GM12878 (cell line): Measurements from ENCODE around the gene ARHGAP1. TPM values are rescaled to one million over a fixed set of nuclear protein-coding genes. Genes with fewer than 3 reads are reported as not detected.

ENCODE experiments used
- ATAC-seq: fragments of 200-7000 bp; cut with Tn5 transposase; 3 replicates; pipeline ENCODE4 v1.9.1; 2020; ENCODE audit warnings: mild to moderate bottlenecking, moderate library complexity
- BruUV-seq: library from RNA; stranded (reverse); fragments of 400-500 nt; replicated peaks from 2 replicates; lab custom pipeline; 2021; lab: Mats Ljungman, UMichigan
- CTCF ChIA-PET: fragments of 300-600 bp; sonication (Branson Sonifier 250); formaldehyde crosslinking; extraction: SDS; loops from one replicate; lab custom pipeline; 2021; ENCODE audit warnings: inconsistent platforms; lab: Yijun Ruan, JAX
- POLR2A ChIA-PET: fragments of 350-600 bp; formaldehyde crosslinking; extraction: SDS; loops from one replicate; lab custom pipeline; 2021; ENCODE audit warnings: inconsistent platforms; lab: Charles Lee
- RAD21 ChIA-PET: fragments of 300-600 bp; sonication (Branson Sonifier 250); formaldehyde crosslinking; loops from one replicate; lab custom pipeline; 2023; ENCODE audit warnings: antibody characterized with exemption; ENCODE audit not compliant: unreplicated experiment; lab: Charles Lee
- SMC1A ChIA-PET: fragments of 300-600 bp; sonication (Branson Sonifier 250); formaldehyde crosslinking; loops from one replicate; lab custom pipeline; 2023; ENCODE audit not compliant: unreplicated experiment, uncharacterized antibody; lab: Charles Lee
- DNase-seq: peaks from one replicate; pipeline ENCODE4 v3.0.0-alpha.2; 2011; ENCODE audit warnings: low read depth, low spot score
- FAIRE-seq: peaks from 3 replicates; lab custom pipeline; 2011; peaks lifted over from hg19 to GRCh38; lab: Jason Lieb, UNC
- H2AFZ ChIP-seq: 2 replicates; pipeline ENCODE4 v1.6.0; 2011; ENCODE audit warnings: low read depth, low read length, control low read depth; ENCODE audit not compliant: control insufficient read depth
- H3K27ac ChIP-seq: 2 replicates; pipeline ENCODE4 v1.5.1; 2011; ENCODE audit warnings: control low read depth; ENCODE audit not compliant: control insufficient read depth, insufficient read depth
- H3K27me3 ChIP-seq, 2 experiments: replicated peaks in 1 of 2; 2 replicates each; pipeline versions ENCODE4 v1.6.0 to v1.6.1; 2011; ENCODE audit warnings: low read length in 1 of 2; ENCODE audit not compliant: control insufficient read depth in 2 of 2, insufficient read depth in 2 of 2
- H3K36me3 ChIP-seq, 2 experiments: 2 replicates each; pipeline ENCODE4 v1.5.1; 2011; ENCODE audit warnings: low read length in 1 of 2; ENCODE audit not compliant: control insufficient read depth in 2 of 2, insufficient read depth in 2 of 2
- H3K4me1 ChIP-seq: 2 replicates; pipeline ENCODE4 v1.6.1; 2011; ENCODE audit warnings: mild to moderate bottlenecking, low read length, moderate library complexity, mixed read lengths; ENCODE audit not compliant: control insufficient read depth, insufficient read depth
- H3K4me2 ChIP-seq: 2 replicates; pipeline ENCODE4 v1.6.0; 2011; ENCODE audit warnings: control low read depth; ENCODE audit not compliant: control insufficient read depth, insufficient read depth
- H3K4me3 ChIP-seq: fragments of 200-600 bp; sonication (generic); 2 replicates; pipeline ENCODE4 v1.5.1; 2016
- H3K79me2 ChIP-seq: 2 replicates; pipeline ENCODE4 v1.6.0; 2011; ENCODE audit warnings: low read length; ENCODE audit not compliant: control insufficient read depth, insufficient read depth
- H3K9ac ChIP-seq: 2 replicates; pipeline ENCODE4 v1.8.0; 2011; ENCODE audit warnings: low read length, control low read depth, mixed read lengths; ENCODE audit not compliant: control insufficient read depth, insufficient read depth
- H3K9me3 ChIP-seq: replicated peaks from 3 replicates; pipeline ENCODE4 v1.5.1; 2011; ENCODE audit warnings: mild to moderate bottlenecking, low read length; ENCODE audit not compliant: control insufficient read depth, insufficient read depth
- H4K20me1 ChIP-seq: 2 replicates; pipeline ENCODE4 v1.6.0; 2011; ENCODE audit not compliant: control insufficient read depth, insufficient read depth
- E2F8 ChIP-seq: fragments of 450-650 bp; IDR thresholded peaks from 2 replicates; pipeline ENCODE4 v1.6.1; 2018; ENCODE audit warnings: mild to moderate bottlenecking, low read depth, moderate library complexity; ENCODE audit not compliant: partially characterized antibody
- ESRRA ChIP-seq: IDR thresholded peaks from 2 replicates; pipeline ENCODE4 v1.6.1; 2012; ENCODE audit warnings: mild to moderate bottlenecking, low read length, improper control_type of control experiment
- FOXK2 ChIP-seq: fragments of 450-650 bp; IDR thresholded peaks from 2 replicates; pipeline ENCODE4 v1.6.1; 2017; ENCODE audit warnings: mild to moderate bottlenecking, moderate library complexity
- FOXM1 ChIP-seq: IDR thresholded peaks from 2 replicates; pipeline ENCODE4 v1.6.1; 2012; ENCODE audit warnings: low read depth, mild to moderate bottlenecking, inconsistent platforms, low read length, moderate library complexity
- IKZF2 ChIP-seq, 2 experiments: fragments of 450-650 bp; IDR thresholded peaks; 2 replicates each; pipeline ENCODE4 v1.6.1; 2017; ENCODE audit warnings: mild to moderate bottlenecking in 2 of 2, moderate library complexity in 2 of 2
- NR2C2 ChIP-seq: IDR thresholded peaks from 2 replicates; pipeline ENCODE4 v1.6.1; 2011; ENCODE audit warnings: borderline replicate concordance, low read depth; ENCODE audit not compliant: control insufficient read depth, insufficient read length
- PAX5 ChIP-seq: IDR thresholded peaks from 2 replicates; pipeline ENCODE4 v1.6.1; 2011; ENCODE audit warnings: low read depth, low read length, borderline replicate concordance
- PAX8 ChIP-seq: fragments of 450-650 bp; IDR thresholded peaks from 2 replicates; pipeline ENCODE4 v1.6.1; 2017; ENCODE audit warnings: mild to moderate bottlenecking, moderate library complexity
- SIN3A ChIP-seq: IDR thresholded peaks from 2 replicates; pipeline ENCODE4 v1.6.1; 2012; ENCODE audit warnings: low read depth, low read length, improper control_type of control experiment
- SP1 ChIP-seq: IDR thresholded peaks from one replicate; pipeline ENCODE4 v1.6.1; 2011; ENCODE audit warnings: low read depth, low read length
- STAT3 ChIP-seq: IDR thresholded peaks from 2 replicates; pipeline ENCODE4 v1.6.1; 2011; ENCODE audit warnings: low read depth, low read length, improper control_type of control experiment
- SUPT20H ChIP-seq: IDR thresholded peaks from 2 replicates; pipeline ENCODE4 v1.6.1; 2011; ENCODE audit warnings: low read depth, mild to moderate bottlenecking, low read length, moderate library complexity, borderline replicate concordance; ENCODE audit not compliant: control insufficient read depth
- WGBS: methylation state at CpG from one replicate; pipeline ENCODE4 v1.1.6; 2016; ENCODE audit warnings: low lambda C conversion rate; ENCODE audit not compliant: insufficient replicate concordance, insufficient coverage; ENCODE audit errors: missing lambda C conversion rate; 5-methylcytosine and 5-hydroxymethylcytosine counted together
- in situ Hi-C: fragments of 300-500 bp; cut with MboI; formaldehyde crosslinking; loops from 9 replicates; pipeline ENCODE4 v1.14.3; 2018; ENCODE audit warnings: mixed read lengths
- intact Hi-C: fragments of 100-400 bp; cut with micrococcal nuclease; formaldehyde crosslinking; loops from one replicate; pipeline ENCODE4 v1.14.2; 2022; ENCODE audit not compliant: unreplicated experiment
- polyA plus RNA-seq, 11 experiments: library from polyadenylated mRNA; depleted of rRNA in 4 of 11; unstranded in 6 of 11; stranded (reverse) in 5 of 11; fragments of >200 nt; fragmentation: Nextera tagmentation in 4 of 11; fragmentation: Illumina TruSeq in 1 of 11; extraction: Ambion mirVana in 4 of 11; extraction: Trizol in 1 of 11; gene quantifications; 1 replicate in 1 of 11; 2 replicates in 10 of 11; pipeline versions ENCODE4 v1.2.1 to v1.2.3, GENCODE V29; 2011 to 2016; ENCODE audit warnings: inconsistent platforms in 2 of 11, missing spikeins in 2 of 11, low read depth in 1 of 11
- total RNA-seq, 4 experiments: library from RNA; depleted of rRNA in 3 of 4; stranded (reverse); fragments of >200 nt in 3 of 4; fragmentation: Illumina TruSeq in 1 of 4; extraction: Trizol in 1 of 4; gene quantifications; 2 replicates each; pipeline versions ENCODE4 v1.2.1 to v1.2.3, GENCODE V29; 2013 to 2021
- TF ChIP-seq, protein P1 (sequence below): IDR thresholded peaks from 2 replicates; pipeline ENCODE4 v1.6.1; 2012; ENCODE audit warnings: low read depth, low read length, improper control_type of control experiment
- TF ChIP-seq, protein P2 (sequence below): fragments of 450-650 bp; IDR thresholded peaks from 2 replicates; pipeline ENCODE4 v1.6.1; 2016; ENCODE audit warnings: mild to moderate bottlenecking

The ARHGAP1 gene
- total and polyA plus RNA-seq, 10 of the 15 experiments (the other 5 are each of a cell fraction or from before 2014, with no cell fraction given), result 4.3 to 45.5 (median 23.2) TPM

GRCh38 chr11:46737699-46738098 lies 37.3 kb upstream of the ARHGAP1 start:
- H3K4me1 ChIP-seq, result no peaks in the 10 kb centered on the region
- no peak overlapping the region for H3K4me3 ChIP-seq
- H3K9me3 ChIP-seq, result no peaks in the 10 kb centered on the region
- ATAC-seq, result no peak
- no peak overlapping the region for H3K27ac ChIP-seq
- no peak overlapping the region for H2AFZ ChIP-seq
- no peak for FAIRE-seq
- H3K9ac ChIP-seq, result no peak overlapping the region
- peaks cover 7 to 10% of the 10 kb centered on the region in 2 experiments; a peak in 3 of 4 replicates for H3K36me3 ChIP-seq
- no peaks in the 10 kb centered on the region for H3K79me2 ChIP-seq
- TF ChIP-seq SIN3A, result no peak
- TF ChIP-seq IKZF2 (IDR thresholded peaks at IDR 0.05), result no peak
- no peak for TF ChIP-seq ESRRA
- TF ChIP-seq SP1, result no peak
- TF ChIP-seq PAX8, result no peak
- BruUV-seq, result no TSS peak
- intact Hi-C loops, result no loop called here
- H4K20me1 ChIP-seq, result no peaks in the 10 kb centered on the region
- ChIA-PET CTCF (no interaction called here), SMC1A (no interaction called here), RAD21 (no interaction called here), POLR2A (interaction anchor here (0.7 kb wide), 1 partner anchor 209 kb away, joined by 5 read pairs; no protein-coding TSS in a partner anchor)
- no peak for DNase-seq
- H3K27me3 ChIP-seq, result no peaks in the 10 kb centered on the region
- in situ Hi-C loops, result no loop called here
- H3K4me2 ChIP-seq, result no peak overlapping the region
- WGBS, result 97% methylated on average over 11 of the region's 11 CpGs

DNA sequence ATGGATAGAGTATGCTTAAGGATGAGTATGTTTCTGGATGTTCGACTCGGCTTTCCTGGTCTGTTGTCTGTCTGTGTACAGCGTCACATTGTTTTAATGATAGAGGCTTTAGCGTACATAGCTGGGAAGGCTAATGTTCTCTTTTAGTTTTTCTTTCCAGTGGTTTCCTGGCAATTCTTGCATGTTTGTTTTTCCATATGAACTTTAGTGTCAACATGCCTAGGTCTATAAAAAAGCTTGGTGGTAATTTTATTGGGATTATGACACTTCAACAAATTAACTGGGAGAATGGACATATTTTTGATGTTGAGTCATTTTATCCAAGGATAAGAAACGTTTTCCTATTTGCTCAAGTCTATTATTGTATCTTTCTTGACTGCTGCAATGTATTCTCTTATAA lies 36.2 kb upstream of the ARHGAP1 start:
- CTCF ChIA-PET, result no interaction called here
- DNase-seq (no peak), FAIRE-seq (no peak), ATAC-seq (no peak)
- Histone ChIP-seq H4K20me1 (no peaks in the 10 kb centered on the region), H3K4me2 (no peak overlapping the region), H3K9ac (no peak overlapping the region), H3K9me3 (no peaks in the 10 kb centered on the region), H3K27me3 (no peaks in the 10 kb centered on the region), H2AFZ (no peak overlapping the region), H3K4me1 (no peaks in the 10 kb centered on the region), H3K4me3 (no peak overlapping the region), H3K79me2 (no peaks in the 10 kb centered on the region), H3K27ac (no peak overlapping the region), H3K36me3 (peaks cover 1 to 6% of the 10 kb centered on the region in 2 experiments; a peak in 2 of 4 replicates)
- intact Hi-C loops (no loop called here), in situ Hi-C loops (no loop called here)
- WGBS, result 81% methylated on average over 5 of the region's 5 CpGs
- POLR2A ChIA-PET, result no interaction called here
- SMC1A ChIA-PET, result no interaction called here
- RAD21 ChIA-PET, result no interaction called here
- BruUV-seq, result no TSS peak
- TF ChIP-seq, protein P1, sequence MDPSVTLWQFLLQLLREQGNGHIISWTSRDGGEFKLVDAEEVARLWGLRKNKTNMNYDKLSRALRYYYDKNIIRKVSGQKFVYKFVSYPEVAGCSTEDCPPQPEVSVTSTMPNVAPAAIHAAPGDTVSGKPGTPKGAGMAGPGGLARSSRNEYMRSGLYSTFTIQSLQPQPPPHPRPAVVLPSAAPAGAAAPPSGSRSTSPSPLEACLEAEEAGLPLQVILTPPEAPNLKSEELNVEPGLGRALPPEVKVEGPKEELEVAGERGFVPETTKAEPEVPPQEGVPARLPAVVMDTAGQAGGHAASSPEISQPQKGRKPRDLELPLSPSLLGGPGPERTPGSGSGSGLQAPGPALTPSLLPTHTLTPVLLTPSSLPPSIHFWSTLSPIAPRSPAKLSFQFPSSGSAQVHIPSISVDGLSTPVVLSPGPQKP, result no peak
- no peak for TF ChIP-seq SUPT20H
- TF ChIP-seq STAT3, result no peak
- no peak for TF ChIP-seq FOXM1
- no peak for TF ChIP-seq PAX5
- TF ChIP-seq FOXK2, result no peak
- TF ChIP-seq E2F8, result no peak
- no peak for TF ChIP-seq NR2C2
- TF ChIP-seq, protein P2, sequence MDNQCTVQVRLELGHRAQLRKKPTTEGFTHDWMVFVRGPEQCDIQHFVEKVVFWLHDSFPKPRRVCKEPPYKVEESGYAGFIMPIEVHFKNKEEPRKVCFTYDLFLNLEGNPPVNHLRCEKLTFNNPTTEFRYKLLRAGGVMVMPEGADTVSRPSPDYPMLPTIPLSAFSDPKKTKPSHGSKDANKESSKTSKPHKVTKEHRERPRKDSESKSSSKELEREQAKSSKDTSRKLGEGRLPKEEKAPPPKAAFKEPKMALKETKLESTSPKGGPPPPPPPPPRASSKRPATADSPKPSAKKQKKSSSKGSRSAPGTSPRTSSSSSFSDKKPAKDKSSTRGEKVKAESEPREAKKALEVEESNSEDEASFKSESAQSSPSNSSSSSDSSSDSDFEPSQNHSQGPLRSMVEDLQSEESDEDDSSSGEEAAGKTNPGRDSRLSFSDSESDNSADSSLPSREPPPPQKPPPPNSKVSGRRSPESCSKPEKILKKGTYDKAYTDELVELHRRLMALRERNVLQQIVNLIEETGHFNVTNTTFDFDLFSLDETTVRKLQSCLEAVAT, result no peak
